CD4-positive, alpha-beta T cell treated with Interleukin-10 for 1 hour (primary cell): Measurements from ENCODE around the gene ARHGAP21.
"Not testable (repeated sequence)": the region's sequence is repeated elsewhere in the genome, so short reads cannot be mapped to it uniquely, and the experiment has no call there.

Source experiments
- DNase-seq: peaks from one replicate; pipeline ENCODE4 v3.0.0-alpha.2; 2020

ARHGAP21 gene

GRCh38 chr10:24621035-24621795 lies 102.5 kb downstream of the ARHGAP21 start:
- DNase-seq: not testable (repeated sequence)

GRCh38 chr10:24619994-24620310 lies 103.7 kb downstream of the ARHGAP21 start:
- not testable (repeated sequence) for DNase-seq

- not testable (repeated sequence) for DNase-seq
Measured at GRCh38 chr10:24619291-24619993, 104.2 kb downstream of the ARHGAP21 start.

- DNase-seq: no peak
Measured at GRCh38 chr10:24618401-24618800, 105.3 kb downstream of the ARHGAP21 start.

GRCh38 chr10:24617771-24618396 lies 105.8 kb downstream of the ARHGAP21 start:
- DNase-seq: peak; percentile 45

GRCh38 chr10:24616536-24616935 lies 107.2 kb downstream of the ARHGAP21 start:
- no peak for DNase-seq

- DNase-seq: no peak
Measured at GRCh38 chr10:24606021-24606420, 117.7 kb downstream of the ARHGAP21 start.

GRCh38 chr10:24605141-24605540 lies 118.5 kb downstream of the ARHGAP21 start:
- DNase-seq: no peak

- DNase-seq: no peak
Measured at GRCh38 chr10:24603333-24603732, 120.4 kb downstream of the ARHGAP21 start.

- DNase-seq: no peak
Measured at GRCh38 chr10:24597961-24598360, 125.7 kb downstream of the ARHGAP21 start.

GRCh38 chr10:24597426-24597825 lies 126.3 kb downstream of the ARHGAP21 start:
- DNase-seq: no peak

- DNase-seq: no peak
Measured at GRCh38 chr10:24596217-24596930, 127.3 kb downstream of the ARHGAP21 start.

GRCh38 chr10:24590697-24591457 lies 132.8 kb downstream of the ARHGAP21 start:
- DNase-seq: no peak

- no peak for DNase-seq
Measured at GRCh38 chr10:24589265-24589664, 134.4 kb downstream of the ARHGAP21 start.

- no peak for DNase-seq
Measured at GRCh38 chr10:24579906-24580305, 143.8 kb downstream of the ARHGAP21 start.

GRCh38 chr10:24579448-24579847 lies 144.2 kb downstream of the ARHGAP21 start:
- DNase-seq: no peak

- no peak for DNase-seq
Measured at GRCh38 chr10:24575481-24576002, 148.1 kb downstream of the ARHGAP21 start.

GRCh38 chr10:24574578-24575155 lies 149.0 kb downstream of the ARHGAP21 start:
- no peak for DNase-seq

- DNase-seq: no peak
Measured at GRCh38 chr10:24574161-24574560, 149.5 kb downstream of the ARHGAP21 start.

GRCh38 chr10:24571870-24572450 lies 151.7 kb downstream of the ARHGAP21 start:
- DNase-seq: no peak

- no peak for DNase-seq
Measured at GRCh38 chr10:24570658-24571426, 152.8 kb downstream of the ARHGAP21 start.
